Measurements from ENCODE around the gene RGS10. TPM values are rescaled to one million over a fixed set of nuclear protein-coding genes. Genes with fewer than 3 reads are reported as not detected.

Gene RGS10
- total RNA-seq, 1 experiment from 2014 or later = 10.6 TPM

- Histone ChIP-seq H3K18ac (ENCODE audit: insufficient read length, low read depth, low read length) (no peak overlapping the region), H3T11ph (ENCODE audit: low read length) (no peak overlapping the region), H3K9ac (ENCODE audit: extremely low read depth, insufficient read length, low read length) (no peak overlapping the region), H2BK20ac (ENCODE audit: low read depth, low read length, poor library complexity, severe bottlenecking) (no peak overlapping the region), H3K14ac (ENCODE audit: insufficient read depth, low read length) (no peak overlapping the region), H2AFZ (ENCODE audit: low read length) (no peak overlapping the region), H2BK5ac (ENCODE audit: insufficient read length, low read length) (no peak overlapping the region), H4K8ac (replicated peaks; ENCODE audit: insufficient read length, low read depth, low read length) (no peak overlapping the region), H3K27me3 (ENCODE audit: insufficient read depth, low read length) (no peaks in the 10 kb centered on the region), H3K79me2 (ENCODE audit: insufficient read depth, low read length) (no peaks in the 10 kb centered on the region), H4K20me1 (ENCODE audit: control insufficient read depth, insufficient read depth, insufficient read length) (no peaks in the 10 kb centered on the region), H3K56ac (ENCODE audit: insufficient read length, low read depth, low read length) (no peak overlapping the region), H3K4me2 (ENCODE audit: insufficient read depth, insufficient read length, low read length) (no peak overlapping the region), H3K23me2 (ENCODE audit: insufficient read length, low read depth, low read length, poor library complexity, severe bottlenecking) (no peaks in the 10 kb centered on the region), H3K79me1 (ENCODE audit: insufficient read depth, low read depth, low read length, poor library complexity, severe bottlenecking) (no peaks in the 10 kb centered on the region), H3K23ac (ENCODE audit: insufficient read length, low read depth, low read length) (no peak overlapping the region), H2AK5ac (ENCODE audit: insufficient read length, low read length) (no peak overlapping the region), H3K4ac (ENCODE audit: low read depth, low read length) (no peak overlapping the region), H4K5ac (ENCODE audit: insufficient read length, low read depth, low read length) (no peak overlapping the region), H3K27ac (ENCODE audit: insufficient read length, low read depth, low read length) (no peak overlapping the region), H2BK15ac (ENCODE audit: low read depth, low read length) (no peak overlapping the region), H3K9me3 (ENCODE audit: control insufficient read depth, low read depth, low read length) (no peaks in the 10 kb centered on the region), H4K91ac (ENCODE audit: insufficient read length, low read depth, low read length) (no peak overlapping the region), H2BK12ac (ENCODE audit: insufficient read length, low read depth, low read length) (no peak overlapping the region), H3K4me1 (ENCODE audit: insufficient read depth, low read length) (no peaks in the 10 kb centered on the region), H2BK120ac (ENCODE audit: low read depth, low read length, poor library complexity, severe bottlenecking) (no peak overlapping the region)
- Mint-ChIP-seq H3K27me3 (ENCODE audit: low read depth) (peaks cover 26% of the 10 kb centered on the region), H3K36me3 (ENCODE audit: insufficient read depth in 1 of 3, low read depth in 3 of 3) (no peaks in the 10 kb centered on the region), H3K4me1 (peaks cover 6 to 26% of the 10 kb centered on the region in 2 experiments), H3K4me3 (no peak overlapping the region), H3K27ac (no peak overlapping the region), H3K9me3 (no peaks in the 10 kb centered on the region; a peak in 2 of 5 replicates)
- TF ChIP-seq, protein P1, sequence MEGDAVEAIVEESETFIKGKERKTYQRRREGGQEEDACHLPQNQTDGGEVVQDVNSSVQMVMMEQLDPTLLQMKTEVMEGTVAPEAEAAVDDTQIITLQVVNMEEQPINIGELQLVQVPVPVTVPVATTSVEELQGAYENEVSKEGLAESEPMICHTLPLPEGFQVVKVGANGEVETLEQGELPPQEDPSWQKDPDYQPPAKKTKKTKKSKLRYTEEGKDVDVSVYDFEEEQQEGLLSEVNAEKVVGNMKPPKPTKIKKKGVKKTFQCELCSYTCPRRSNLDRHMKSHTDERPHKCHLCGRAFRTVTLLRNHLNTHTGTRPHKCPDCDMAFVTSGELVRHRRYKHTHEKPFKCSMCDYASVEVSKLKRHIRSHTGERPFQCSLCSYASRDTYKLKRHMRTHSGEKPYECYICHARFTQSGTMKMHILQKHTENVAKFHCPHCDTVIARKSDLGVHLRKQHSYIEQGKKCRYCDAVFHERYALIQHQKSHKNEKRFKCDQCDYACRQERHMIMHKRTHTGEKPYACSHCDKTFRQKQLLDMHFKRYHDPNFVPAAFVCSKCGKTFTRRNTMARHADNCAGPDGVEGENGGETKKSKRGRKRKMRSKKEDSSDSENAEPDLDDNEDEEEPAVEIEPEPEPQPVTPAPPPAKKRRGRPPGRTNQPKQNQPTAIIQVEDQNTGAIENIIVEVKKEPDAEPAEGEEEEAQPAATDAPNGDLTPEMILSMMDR (conservative IDR thresholded peaks at IDR 0.05) = no peak
- no CpG with 5 or more reads among the region's 9 CpGs for WGBS (ENCODE audit: extremely low coverage, insufficient read length, low lambda C conversion rate)
- no peak for DNase-seq
These were observed 45.3 kb downstream of the RGS10 start for GRCh38 chr10:119497243-119497642.
